GM20000 (cell line): ENCODE data around the gene TCFL5.
"Not testable (repeated sequence)": the region's sequence is repeated elsewhere in the genome, so short reads cannot be mapped to it uniquely, and the experiment has no call there.

ENCODE experiments used
- DNase-seq: peaks from one replicate; pipeline ENCODE4 v3.0.0; 2012; ENCODE audit warnings: low spot score
- TF ChIP-seq, protein P1 (sequence below): IDR thresholded peaks from 2 replicates; pipeline ENCODE4 v1.5.1; 2012; ENCODE audit warnings: mild to moderate bottlenecking, control low read depth; ENCODE audit errors: extremely low read depth, missing control alignments

Gene TCFL5

DNA sequence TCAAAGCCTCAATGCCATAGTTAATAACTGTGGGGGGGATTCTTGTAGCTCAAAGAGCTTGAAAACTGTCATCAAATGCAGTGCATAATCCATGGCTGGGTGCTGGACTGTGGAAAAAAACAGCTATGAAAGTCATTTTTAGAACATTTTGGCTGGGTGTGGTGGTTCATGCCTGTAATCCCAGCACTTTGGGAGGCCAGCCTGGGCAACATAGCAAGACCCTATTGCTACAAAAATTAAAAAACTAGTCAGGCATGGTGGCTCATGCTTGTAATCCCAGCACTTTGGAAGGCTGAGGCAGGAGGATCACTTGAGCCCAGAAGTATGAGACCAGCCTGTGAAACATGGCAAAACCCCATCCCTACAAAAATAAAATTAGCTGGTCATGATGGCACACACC is 12.2 kb downstream of the TCFL5 start:
- DNase-seq: no peak
- TF ChIP-seq, protein P1, sequence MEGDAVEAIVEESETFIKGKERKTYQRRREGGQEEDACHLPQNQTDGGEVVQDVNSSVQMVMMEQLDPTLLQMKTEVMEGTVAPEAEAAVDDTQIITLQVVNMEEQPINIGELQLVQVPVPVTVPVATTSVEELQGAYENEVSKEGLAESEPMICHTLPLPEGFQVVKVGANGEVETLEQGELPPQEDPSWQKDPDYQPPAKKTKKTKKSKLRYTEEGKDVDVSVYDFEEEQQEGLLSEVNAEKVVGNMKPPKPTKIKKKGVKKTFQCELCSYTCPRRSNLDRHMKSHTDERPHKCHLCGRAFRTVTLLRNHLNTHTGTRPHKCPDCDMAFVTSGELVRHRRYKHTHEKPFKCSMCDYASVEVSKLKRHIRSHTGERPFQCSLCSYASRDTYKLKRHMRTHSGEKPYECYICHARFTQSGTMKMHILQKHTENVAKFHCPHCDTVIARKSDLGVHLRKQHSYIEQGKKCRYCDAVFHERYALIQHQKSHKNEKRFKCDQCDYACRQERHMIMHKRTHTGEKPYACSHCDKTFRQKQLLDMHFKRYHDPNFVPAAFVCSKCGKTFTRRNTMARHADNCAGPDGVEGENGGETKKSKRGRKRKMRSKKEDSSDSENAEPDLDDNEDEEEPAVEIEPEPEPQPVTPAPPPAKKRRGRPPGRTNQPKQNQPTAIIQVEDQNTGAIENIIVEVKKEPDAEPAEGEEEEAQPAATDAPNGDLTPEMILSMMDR: no peak

DNA sequence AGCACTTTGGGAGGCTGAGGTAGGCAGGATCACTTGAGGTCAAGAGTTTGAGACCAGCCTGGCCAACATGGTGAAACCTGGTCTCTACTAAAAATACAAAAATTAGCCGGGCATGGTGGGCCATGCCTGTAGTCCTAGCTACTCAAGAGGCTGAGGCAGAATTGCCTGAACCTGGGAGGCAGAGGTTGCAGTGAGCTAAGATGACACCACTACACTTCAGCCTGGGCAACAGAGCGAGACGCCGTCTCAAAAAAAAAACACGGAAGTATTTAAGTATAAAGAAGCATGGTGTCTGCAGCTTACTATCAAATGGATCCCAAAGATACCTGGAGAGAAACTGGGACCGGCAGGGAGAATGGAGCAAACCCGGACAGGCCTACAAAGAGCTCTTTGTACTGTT is 12.7 kb downstream of the TCFL5 start:
- DNase-seq: not testable (repeated sequence)

DNA sequence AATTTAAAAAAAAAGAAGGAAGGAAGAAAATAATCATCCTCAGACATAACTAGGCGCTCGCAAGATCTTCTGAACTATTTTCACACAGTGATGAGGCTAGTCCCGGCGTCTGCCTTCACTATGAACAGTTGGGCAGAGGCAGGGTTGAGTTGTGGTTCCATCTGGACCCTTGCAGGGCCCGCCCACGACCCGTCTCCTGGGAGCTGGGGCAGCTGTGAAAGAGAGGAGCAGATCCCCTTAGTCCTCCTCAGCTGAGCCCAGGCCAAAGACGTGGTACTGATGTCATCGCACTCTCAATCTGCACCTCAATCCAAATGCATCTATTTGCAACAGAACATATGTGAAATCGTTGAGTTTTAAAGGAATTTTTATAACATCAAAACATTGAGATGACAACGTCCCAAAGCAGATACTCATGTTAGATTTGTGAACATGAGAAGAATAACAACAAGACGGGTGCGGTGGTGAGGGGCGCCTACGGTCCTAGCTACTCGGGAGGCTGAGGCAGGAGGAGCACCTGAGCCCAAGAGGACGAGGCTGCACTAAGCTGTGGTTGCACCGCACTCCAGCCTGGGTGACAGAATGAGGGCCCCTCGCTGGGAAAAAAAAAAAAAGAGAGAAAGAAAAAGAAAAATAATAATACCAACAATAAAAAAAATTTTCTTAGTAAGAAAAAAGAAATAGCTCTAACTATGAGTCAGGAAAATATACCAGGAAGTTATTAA is 15.3 kb downstream of the TCFL5 start:
- no peak for DNase-seq
- TF ChIP-seq, protein P1: no peak

DNA sequence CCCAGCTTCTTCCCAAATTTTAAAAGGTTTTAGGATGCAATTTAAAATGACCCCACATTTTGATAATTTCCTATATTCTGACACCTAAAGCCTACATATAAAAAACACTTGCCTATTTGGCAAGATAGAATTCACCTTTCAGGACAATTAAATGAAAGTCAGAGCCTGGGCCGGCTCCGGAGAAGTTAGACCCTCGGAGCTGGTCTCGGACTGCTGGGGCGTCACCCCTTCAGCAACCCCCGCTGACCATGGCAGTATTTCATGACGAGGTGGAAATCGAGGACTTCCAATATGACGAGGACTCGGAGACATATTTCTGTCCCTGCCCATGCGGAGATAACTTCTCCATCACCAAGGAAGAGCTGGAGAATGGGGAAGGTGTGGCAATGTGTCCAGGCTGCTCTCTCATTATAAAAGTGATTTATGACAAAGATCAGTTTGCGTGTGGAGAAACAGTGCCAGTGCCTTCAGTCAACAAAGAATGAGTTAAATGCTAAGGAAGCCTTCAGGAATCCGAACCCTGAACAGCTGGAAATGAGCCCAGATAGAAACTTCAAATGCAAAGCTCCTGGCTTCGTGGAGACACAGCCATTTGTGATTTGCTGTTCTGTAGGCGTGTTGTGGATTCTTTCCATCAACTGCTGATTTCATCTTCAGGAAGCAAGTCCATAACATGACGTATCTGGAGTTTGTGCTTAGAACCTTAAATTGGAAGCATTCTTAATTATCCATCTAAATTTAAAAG is 16.0 kb downstream of the TCFL5 start:
- no peak for DNase-seq
- TF ChIP-seq, protein P1: no peak

DNA sequence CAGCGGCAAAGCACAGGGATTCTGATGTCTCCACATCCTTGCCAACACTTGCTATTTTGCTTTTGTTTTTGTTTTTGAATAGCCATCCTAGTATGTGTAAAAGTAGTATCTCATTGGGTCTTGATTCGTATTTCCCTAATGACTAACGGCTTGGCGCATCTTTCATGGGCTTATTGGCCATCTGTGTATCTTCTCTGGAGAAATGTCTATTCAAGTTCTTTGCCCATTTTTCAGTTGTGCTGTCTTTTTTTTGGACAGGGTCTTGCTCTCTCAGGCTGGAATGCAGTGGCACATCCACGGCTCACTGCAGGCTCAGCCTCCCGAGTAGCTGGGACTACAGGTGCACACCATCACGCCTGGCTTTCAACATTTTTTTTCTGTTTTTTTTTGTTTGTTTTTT is 17.4 kb downstream of the TCFL5 start:
- no peak for DNase-seq
- TF ChIP-seq, protein P1: no peak

DNA sequence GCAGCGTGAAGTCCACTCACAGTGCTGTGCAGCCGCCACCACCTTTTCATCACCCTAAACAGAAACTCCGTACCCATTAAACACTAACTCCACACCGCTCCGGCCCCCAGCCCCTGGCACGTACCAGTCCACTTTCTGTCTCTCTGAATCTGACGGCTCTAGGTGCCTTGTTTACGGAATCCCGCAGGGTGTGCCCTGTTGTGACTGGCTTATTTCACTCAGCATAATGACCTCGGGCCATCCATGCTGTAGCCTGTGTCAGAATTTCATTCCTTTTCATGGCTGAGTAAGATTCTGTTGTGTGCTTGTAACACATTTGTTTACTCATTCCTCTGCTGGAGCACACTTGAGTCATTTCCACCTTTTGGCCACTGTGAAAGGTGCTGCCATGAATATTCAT is 18.0 kb downstream of the TCFL5 start:
- TF ChIP-seq, protein P1: no peak
- DNase-seq: no peak

DNA sequence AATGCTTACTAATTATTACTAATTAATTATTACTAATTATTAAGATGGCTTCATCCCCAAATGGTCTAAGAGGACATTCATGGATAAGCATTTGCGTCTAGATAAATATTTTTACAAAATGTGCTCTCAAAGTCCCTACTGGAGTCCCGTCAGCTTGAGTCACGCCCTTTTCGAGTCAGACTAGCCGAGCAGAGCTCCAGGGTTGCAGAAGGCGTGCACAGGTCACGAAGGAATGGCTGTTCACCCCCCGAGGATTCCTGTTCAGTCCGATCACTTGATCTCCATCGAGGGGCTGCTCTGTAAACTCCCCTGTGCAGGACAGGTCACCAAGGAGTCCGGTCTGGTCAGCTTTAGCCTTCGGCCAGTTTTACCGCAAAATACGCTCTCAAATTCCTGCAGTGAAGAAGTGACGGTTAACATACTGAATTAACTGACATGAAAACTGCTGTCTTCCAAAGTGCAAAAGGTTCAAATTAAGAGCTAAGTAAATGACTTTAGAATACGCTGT is 19.9 kb downstream of the TCFL5 start:
- TF ChIP-seq, protein P1: no peak
- DNase-seq: no peak
